IPS-15b (cell line): ENCODE results near the gene HSD17B8.

Experiments
- H3K27me3 ChIP-seq: one replicate; pipeline ENCODE4 v1.6.1; 2013; ENCODE audit warnings: low read length; ENCODE audit not compliant: control insufficient read depth, insufficient read depth
- H3K36me3 ChIP-seq: one replicate; pipeline ENCODE4 v1.6.1; 2013; ENCODE audit warnings: low read length; ENCODE audit not compliant: control insufficient read depth, insufficient read depth
- H3K4me1 ChIP-seq: one replicate; pipeline ENCODE4 v1.6.1; 2013; ENCODE audit warnings: mild to moderate bottlenecking, low read length; ENCODE audit not compliant: control insufficient read depth, insufficient read depth
- H3K4me3 ChIP-seq: one replicate; pipeline ENCODE4 v1.5.1; 2013; ENCODE audit warnings: low read depth, low read length
- H3K9ac ChIP-seq: one replicate; pipeline ENCODE4 v1.6.1; 2013; ENCODE audit warnings: low read depth, mild to moderate bottlenecking, low read length
- H3K9me3 ChIP-seq: one replicate; pipeline ENCODE4 v1.6.1; 2013; ENCODE audit warnings: mild to moderate bottlenecking, low read length; ENCODE audit not compliant: control insufficient read depth, insufficient read depth

The HSD17B8 gene

GRCh38 chr6:33198159-33198852 is 6.1 kb upstream of the HSD17B8 start:
- Histone ChIP-seq H3K36me3 (peaks cover 38% of the 10 kb centered on the region), H3K9ac (no peak overlapping the region)

GRCh38 chr6:33198853-33199436 is 5.5 kb upstream of the HSD17B8 start:
- Histone ChIP-seq H3K9ac (no peak overlapping the region), H3K9me3 (no peaks in the 10 kb centered on the region), H3K27me3 (no peaks in the 10 kb centered on the region), H3K4me3 (peak overlapping the region; percentile 99), H3K4me1 (peaks cover 21% of the 10 kb centered on the region), H3K36me3 (peaks cover 45% of the 10 kb centered on the region)

More at GRCh38 chr6:33198159-33198852, 6.1 kb upstream of the HSD17B8 start:
- Histone ChIP-seq H3K9me3 (no peaks in the 10 kb centered on the region), H3K27me3 (no peaks in the 10 kb centered on the region), H3K4me1 (peaks cover 18% of the 10 kb centered on the region), H3K4me3 (no peak overlapping the region)

DNA sequence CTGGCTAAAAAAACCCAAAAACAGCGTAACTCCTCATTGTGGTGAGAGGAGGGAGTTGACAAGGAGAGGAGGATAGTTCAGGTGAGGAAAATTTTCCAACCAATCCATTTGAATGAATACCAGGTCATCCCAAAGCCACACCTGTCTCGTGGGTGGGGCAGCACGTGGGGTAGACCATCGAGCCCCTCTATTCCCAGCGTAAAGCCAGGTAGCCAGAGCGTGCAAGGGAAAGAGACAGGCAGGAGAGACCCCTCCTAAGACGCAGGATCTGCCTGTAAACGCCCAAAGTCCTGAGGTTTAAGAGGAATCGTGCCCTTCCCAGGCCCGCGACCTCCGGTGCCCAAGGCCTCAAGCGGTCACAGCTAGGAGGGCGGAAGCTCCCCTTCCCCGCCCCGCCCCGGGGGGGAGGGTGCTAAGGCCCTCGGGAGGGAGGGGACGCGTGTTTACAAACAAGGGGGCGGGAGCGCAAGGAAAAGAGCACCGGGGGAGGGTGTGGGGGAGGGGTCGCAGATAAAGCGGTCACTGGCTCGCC is 4.7 kb upstream of the HSD17B8 start:
- Histone ChIP-seq H3K4me1 (peaks cover 24% of the 10 kb centered on the region), H3K9ac (peak overlapping the region; percentile 49), H3K9me3 (no peaks in the 10 kb centered on the region), H3K4me3 (peak overlapping the region; percentile 99), H3K36me3 (peaks cover 40% of the 10 kb centered on the region), H3K27me3 (no peaks in the 10 kb centered on the region)

- Histone ChIP-seq H3K9me3 (no peaks in the 10 kb centered on the region), H3K27me3 (peaks cover 6% of the 10 kb centered on the region), H3K4me1 (peaks cover 24% of the 10 kb centered on the region), H3K9ac (peak within 1 kb of the TSS; percentile 99), H3K36me3 (peaks cover 32% of the 10 kb centered on the region), H3K4me3 (peak within 1 kb of the TSS; percentile 99)
These were observed 4.0 kb upstream of the HSD17B8 start, which contains the start of the genes RXRB and SLC39A7 for GRCh38 chr6:33200219-33201146. RXRB (minus strand) TSS chr6:33200665; CDS start chr6:33200476, 189 bp downstream. SLC39A7 (plus strand) TSS chr6:33200867; CDS start chr6:33201246, 379 bp downstream.

DNA sequence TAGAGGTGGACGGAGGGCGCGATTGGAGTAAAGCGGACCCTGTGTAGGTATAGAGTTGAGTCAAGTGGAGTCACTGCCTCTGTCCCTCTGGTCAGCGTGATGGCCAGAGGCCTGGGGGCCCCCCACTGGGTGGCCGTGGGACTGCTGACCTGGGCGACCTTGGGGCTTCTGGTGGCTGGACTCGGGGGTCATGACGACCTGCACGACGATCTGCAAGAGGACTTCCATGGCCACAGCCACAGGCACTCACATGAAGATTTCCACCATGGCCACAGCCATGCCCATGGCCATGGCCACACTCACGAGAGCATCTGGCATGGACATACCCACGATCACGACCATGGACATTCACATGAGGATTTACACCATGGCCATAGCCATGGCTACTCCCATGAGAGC is 3.3 kb upstream of the HSD17B8 start:
- H3K4me1 ChIP-seq, result peaks cover 24% of the 10 kb centered on the region
- H3K27me3 ChIP-seq, result peaks cover 12% of the 10 kb centered on the region
- H3K4me3 ChIP-seq, result peak overlapping the region; percentile 99
- H3K9me3 ChIP-seq, result no peaks in the 10 kb centered on the region
- H3K9ac ChIP-seq, result peak overlapping the region; percentile 99
- H3K36me3 ChIP-seq, result peaks cover 26% of the 10 kb centered on the region

DNA sequence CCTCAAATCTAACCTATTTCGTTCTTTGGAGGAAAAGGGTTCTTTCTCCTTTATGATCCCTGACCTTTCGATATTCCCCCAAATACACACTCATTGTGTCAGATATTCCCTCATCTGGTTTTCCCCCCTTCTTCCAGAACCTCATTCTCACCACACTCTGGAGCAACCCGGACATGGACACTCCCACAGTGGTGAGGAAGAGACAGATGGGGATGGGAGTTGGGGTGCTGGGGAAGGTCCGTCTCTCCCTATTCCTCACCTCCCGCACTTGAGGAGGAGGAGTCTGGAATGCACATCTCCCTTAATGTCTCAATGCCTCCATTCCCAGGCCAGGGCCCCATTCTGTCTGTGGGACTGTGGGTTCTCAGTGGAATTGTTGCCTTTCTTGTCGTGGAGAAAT is 2.5 kb upstream of the HSD17B8 start:
- H3K9ac ChIP-seq, result no peak overlapping the region
- H3K4me1 ChIP-seq, result peaks cover 24% of the 10 kb centered on the region
- H3K36me3 ChIP-seq, result peaks cover 25% of the 10 kb centered on the region
- H3K4me3 ChIP-seq, result peak overlapping the region; percentile 99
- H3K9me3 ChIP-seq, result no peaks in the 10 kb centered on the region
- peaks cover 20% of the 10 kb centered on the region for H3K27me3 ChIP-seq

GRCh38 chr6:33202799-33203198 is 1.7 kb upstream of the HSD17B8 start:
- Histone ChIP-seq H3K36me3 (peaks cover 25% of the 10 kb centered on the region), H3K9ac (no peak overlapping the region), H3K4me3 (no peak overlapping the region), H3K27me3 (peaks cover 26% of the 10 kb centered on the region), H3K9me3 (no peaks in the 10 kb centered on the region), H3K4me1 (peaks cover 19% of the 10 kb centered on the region)

- Histone ChIP-seq H3K36me3 (peaks cover 25% of the 10 kb centered on the region), H3K9me3 (no peaks in the 10 kb centered on the region), H3K27me3 (peaks cover 28% of the 10 kb centered on the region), H3K4me3 (peak overlapping the region; percentile 23), H3K4me1 (peaks cover 16% of the 10 kb centered on the region), H3K9ac (no peak overlapping the region)
These were observed 851 bp upstream of the HSD17B8 start for GRCh38 chr6:33203443-33204164.

GRCh38 chr6:33204165-33204414 is 365 bp upstream of the HSD17B8 start:
- Histone ChIP-seq H3K27me3 (peaks cover 31% of the 10 kb centered on the region), H3K36me3 (peaks cover 25% of the 10 kb centered on the region), H3K9me3 (no peaks in the 10 kb centered on the region), H3K4me3 (peak overlapping the region; percentile 23), H3K4me1 (peaks cover 19% of the 10 kb centered on the region), H3K9ac (no peak overlapping the region)

DNA sequence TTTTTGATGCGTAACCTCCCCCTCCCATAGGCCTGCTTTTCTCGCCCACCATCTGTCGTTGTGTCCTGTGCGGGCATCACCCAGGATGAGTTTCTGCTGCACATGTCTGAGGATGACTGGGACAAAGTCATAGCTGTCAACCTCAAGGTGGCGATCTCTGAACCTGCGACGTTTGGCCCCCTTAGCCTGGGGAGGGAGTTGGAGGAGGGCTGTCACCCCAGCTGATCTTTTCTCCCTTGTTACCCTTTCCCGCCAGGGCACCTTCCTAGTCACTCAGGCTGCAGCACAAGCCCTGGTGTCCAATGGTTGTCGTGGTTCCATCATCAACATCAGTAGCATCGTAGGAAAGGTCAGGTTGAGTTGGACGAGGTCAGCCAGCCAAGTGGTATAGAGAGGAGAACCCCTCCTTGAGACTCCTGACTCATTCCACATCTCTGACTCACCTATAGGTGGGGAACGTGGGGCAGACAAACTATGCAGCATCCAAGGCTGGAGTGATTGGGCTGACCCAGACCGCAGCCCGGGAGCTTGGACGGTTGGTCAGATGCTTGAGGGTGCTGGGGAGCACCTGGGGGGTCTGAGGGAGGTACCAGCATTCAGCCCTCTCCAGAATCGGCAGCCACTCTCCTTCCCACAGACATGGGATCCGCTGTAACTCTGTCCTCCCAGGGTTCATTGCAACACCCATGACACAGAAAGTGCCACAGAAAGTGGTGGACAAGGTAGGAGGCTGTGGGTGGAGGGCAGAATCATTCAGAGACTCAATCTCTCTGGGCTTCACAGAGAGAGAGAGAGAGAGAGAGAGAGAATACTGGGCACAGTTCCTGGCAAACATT is 954 bp downstream of the HSD17B8 start:
- Histone ChIP-seq H3K4me1 (peaks cover 19% of the 10 kb centered on the region), H3K4me3 (peak overlapping the region; percentile 79), H3K36me3 (peaks cover 29% of the 10 kb centered on the region), H3K27me3 (peaks cover 45% of the 10 kb centered on the region), H3K9me3 (no peaks in the 10 kb centered on the region), H3K9ac (peak overlapping the region; percentile 73)
